GM23248 (cell line): Measurements from ENCODE around the gene DFFB. TPM values are rescaled to one million over a fixed set of nuclear protein-coding genes. Genes with fewer than 3 reads are reported as not detected.

ENCODE experiments used
- DNase-seq: peaks from one replicate; pipeline ENCODE4 v3.0.0-alpha.2; 2015
- H2AFZ ChIP-seq: fragments of 200-600 bp; sonication (generic); 2 replicates; pipeline ENCODE4 v1.6.1; 2016; ENCODE audit warnings: antibody characterized with exemption
- H3F3A ChIP-seq: fragments of 200-600 bp; sonication (generic); 2 replicates; pipeline ENCODE4 v1.6.1; 2016; ENCODE audit warnings: mild to moderate bottlenecking, antibody characterized with exemption, mixed run types; ENCODE audit not compliant: insufficient read depth
- H3K27ac ChIP-seq: fragments of 200-600 bp; sonication (generic); 2 replicates; pipeline ENCODE4 v1.5.1; 2016; ENCODE audit warnings: mild to moderate bottlenecking
- H3K27me3 ChIP-seq: fragments of 200-600 bp; sonication (generic); replicated peaks from 2 replicates; pipeline ENCODE4 v1.6.1; 2016; ENCODE audit warnings: mild to moderate bottlenecking; ENCODE audit not compliant: insufficient read depth
- H3K36me3 ChIP-seq: fragments of 200-600 bp; sonication (generic); 2 replicates; pipeline ENCODE4 v1.6.1; 2016; ENCODE audit warnings: low read depth, mild to moderate bottlenecking
- H3K4me1 ChIP-seq: fragments of 200-600 bp; sonication (generic); 2 replicates; pipeline ENCODE4 v1.6.1; 2016; ENCODE audit warnings: mild to moderate bottlenecking; ENCODE audit not compliant: insufficient read depth
- H3K4me2 ChIP-seq: fragments of 200-600 bp; sonication (generic); one replicate; pipeline ENCODE4 v1.6.1; 2016; ENCODE audit warnings: mild to moderate bottlenecking; ENCODE audit not compliant: unreplicated experiment
- H3K4me3 ChIP-seq: fragments of 200-600 bp; sonication (generic); 2 replicates; pipeline ENCODE4 v1.5.1; 2016; ENCODE audit warnings: mild to moderate bottlenecking
- H3K79me2 ChIP-seq: fragments of 200-600 bp; sonication (generic); 2 replicates; pipeline ENCODE4 v1.6.1; 2016; ENCODE audit warnings: mild to moderate bottlenecking; ENCODE audit not compliant: insufficient read depth
- H3K9ac ChIP-seq: fragments of 200-600 bp; sonication (generic); 2 replicates; pipeline ENCODE4 v1.6.1; 2016; ENCODE audit warnings: mild to moderate bottlenecking
- H3K9me2 ChIP-seq: fragments of 200-600 bp; sonication (generic); 2 replicates; pipeline ENCODE4 v1.6.1; 2016; ENCODE audit warnings: mixed run types, mild to moderate bottlenecking, moderate library complexity; ENCODE audit not compliant: insufficient read depth
- H3K9me3 ChIP-seq: fragments of 200-600 bp; sonication (generic); one replicate; pipeline ENCODE4 v1.6.1; 2017; ENCODE audit warnings: low read depth
- H4K20me1 ChIP-seq: fragments of 200-600 bp; sonication (generic); 2 replicates; pipeline ENCODE4 v1.6.0; 2016; ENCODE audit not compliant: insufficient read depth
- EZH2 ChIP-seq: fragments of 200-600 bp; sonication (generic); IDR thresholded peaks from 2 replicates; pipeline ENCODE4 v1.6.1; 2018; ENCODE audit warnings: antibody characterized with exemption, mild to moderate bottlenecking; ENCODE audit not compliant: insufficient read depth, poor library complexity, severe bottlenecking
- EZH2phosphoT487 ChIP-seq: fragments of 200-600 bp; sonication (generic); IDR thresholded peaks from 2 replicates; pipeline ENCODE4 v1.6.1; 2018; ENCODE audit warnings: antibody characterized with exemption, moderate library complexity, mild to moderate bottlenecking, low read depth; ENCODE audit not compliant: insufficient read depth
- WGBS, 2 experiments: methylation state at CpG; one replicate each; pipeline ENCODE4 v1.1.6; 2015 to 2017; ENCODE audit warnings: low lambda C conversion rate in 2 of 2, low coverage in 1 of 2; ENCODE audit errors: missing lambda C conversion rate in 2 of 2; 5-methylcytosine and 5-hydroxymethylcytosine counted together
- in situ Hi-C: fragments of 300-500 bp; cut with MboI; formaldehyde crosslinking; loops from 2 replicates; pipeline ENCODE4 v1.15.0; 2020
- polyA plus RNA-seq: library from polyadenylated mRNA; unstranded; fragments of >200 nt; fragmentation: Nextera tagmentation; extraction: Ambion mirVana; gene quantifications from 2 replicates; pipeline ENCODE4 v1.2.1, GENCODE V29; 2016
- total RNA-seq: library from RNA; depleted of rRNA; stranded (reverse); fragments of >200 nt; shearing (Covaris generic); gene quantifications from 2 replicates; pipeline ENCODE4 v1.2.3, GENCODE V29; 2014

DFFB gene
- total and polyA plus RNA-seq, 2 experiments from 2014 or later = 3.2 to 18.3 TPM

- WGBS, 2 experiments = 60 to 68% methylated on average over 6 of the region's 6 CpGs
- H3K9me2 ChIP-seq = no peaks in the 10 kb centered on the region
- no peaks in the 10 kb centered on the region for H3K4me1 ChIP-seq
- H3K4me2 ChIP-seq = no peak overlapping the region
- H3F3A ChIP-seq = no peaks in the 10 kb centered on the region
- no peak overlapping the region for H3K4me3 ChIP-seq
- H3K9ac ChIP-seq = no peak overlapping the region
- no peak overlapping the region for H2AFZ ChIP-seq
- TF ChIP-seq EZH2phosphoT487 = no peak
- no peak for TF ChIP-seq EZH2
- H3K9me3 ChIP-seq = no peaks in the 10 kb centered on the region
- H3K27ac ChIP-seq = no peak overlapping the region
- H4K20me1 ChIP-seq = no peaks in the 10 kb centered on the region
- no peak for DNase-seq
- no peaks in the 10 kb centered on the region for H3K36me3 ChIP-seq
- in situ Hi-C loops = loop anchor here (25.0 kb wide), 1 partner anchor 1990 kb away; no protein-coding TSS in a partner anchor
- peaks cover 4% of the 10 kb centered on the region; the same call in 1 of the 2 replicates for H3K27me3 ChIP-seq
- no peaks in the 10 kb centered on the region for H3K79me2 ChIP-seq
Observed at GRCh38 chr1:3922201-3922725, 65.0 kb downstream of the DFFB start.

- no peak for DNase-seq
- no peaks in the 10 kb centered on the region for H3K36me3 ChIP-seq
- no peak overlapping the region for H3K27ac ChIP-seq
- no peak overlapping the region for H3K9ac ChIP-seq
- no peaks in the 10 kb centered on the region for H4K20me1 ChIP-seq
- H3K4me2 ChIP-seq = no peak overlapping the region
- no peaks in the 10 kb centered on the region for H3K9me3 ChIP-seq
- no peaks in the 10 kb centered on the region for H3K79me2 ChIP-seq
- 4 to 5% methylated on average over 6 of the region's 6 CpGs for WGBS, 2 experiments
- no peak overlapping the region for H2AFZ ChIP-seq
- no peaks in the 10 kb centered on the region for H3F3A ChIP-seq
- in situ Hi-C loops = loop anchor here (25.0 kb wide), 1 partner anchor 1989 kb away; no protein-coding TSS in a partner anchor
- peaks cover 4% of the 10 kb centered on the region; the same call in 1 of the 2 replicates for H3K27me3 ChIP-seq
- no peaks in the 10 kb centered on the region for H3K4me1 ChIP-seq
- H3K4me3 ChIP-seq = no peak overlapping the region
- no peaks in the 10 kb centered on the region for H3K9me2 ChIP-seq
- TF ChIP-seq EZH2phosphoT487 = no peak
- no peak for TF ChIP-seq EZH2
Observed at GRCh38 chr1:3922851-3923250, 65.6 kb downstream of the DFFB start.

GRCh38 chr1:3923378-3924185 lies 66.3 kb downstream of the DFFB start:
- in situ Hi-C loops = loop anchor here (25.0 kb wide), 1 partner anchor 1989 kb away; no protein-coding TSS in a partner anchor
- 6 to 7% methylated on average over 25 of the region's 25 CpGs for WGBS, 2 experiments
- Histone ChIP-seq H3F3A (no peaks in the 10 kb centered on the region), H4K20me1 (no peaks in the 10 kb centered on the region), H3K9me3 (no peaks in the 10 kb centered on the region), H3K9ac (no peak overlapping the region), H3K27me3 (peaks cover 4% of the 10 kb centered on the region; the same call in 1 of the 2 replicates), H2AFZ (no peak overlapping the region), H3K36me3 (no peaks in the 10 kb centered on the region), H3K79me2 (no peaks in the 10 kb centered on the region), H3K4me3 (no peak overlapping the region), H3K9me2 (no peaks in the 10 kb centered on the region), H3K4me1 (no peaks in the 10 kb centered on the region), H3K4me2 (no peak overlapping the region), H3K27ac (no peak overlapping the region)
- DNase-seq = no peak
- no peak for TF ChIP-seq EZH2phosphoT487
- no peak for TF ChIP-seq EZH2

GRCh38 chr1:3924186-3924824 lies 67.0 kb downstream of the DFFB start:
- Histone ChIP-seq H3K9me3 (no peaks in the 10 kb centered on the region), H4K20me1 (no peaks in the 10 kb centered on the region), H3K9ac (no peak overlapping the region), H3K27ac (no peak overlapping the region), H3K4me2 (no peak overlapping the region), H3K36me3 (no peaks in the 10 kb centered on the region), H3F3A (no peaks in the 10 kb centered on the region), H3K79me2 (no peaks in the 10 kb centered on the region), H3K27me3 (peaks cover 4% of the 10 kb centered on the region; the same call in 1 of the 2 replicates), H2AFZ (no peak overlapping the region), H3K4me1 (no peaks in the 10 kb centered on the region), H3K9me2 (no peaks in the 10 kb centered on the region), H3K4me3 (no peak overlapping the region)
- no peak for TF ChIP-seq EZH2phosphoT487
- TF ChIP-seq EZH2 = no peak
- in situ Hi-C loops = loop anchor here (25.0 kb wide), 1 partner anchor 1988 kb away; no protein-coding TSS in a partner anchor
- DNase-seq = no peak
- 1 to 3% methylated on average over 13 of the region's 13 CpGs for whole genome bisulfite sequencing, 2 experiments
